ENCODE results near the gene LIF.
A peak's percentile ranks its signal among the peaks of the same experiment; 100 is the strongest.

LIF gene

DNA sequence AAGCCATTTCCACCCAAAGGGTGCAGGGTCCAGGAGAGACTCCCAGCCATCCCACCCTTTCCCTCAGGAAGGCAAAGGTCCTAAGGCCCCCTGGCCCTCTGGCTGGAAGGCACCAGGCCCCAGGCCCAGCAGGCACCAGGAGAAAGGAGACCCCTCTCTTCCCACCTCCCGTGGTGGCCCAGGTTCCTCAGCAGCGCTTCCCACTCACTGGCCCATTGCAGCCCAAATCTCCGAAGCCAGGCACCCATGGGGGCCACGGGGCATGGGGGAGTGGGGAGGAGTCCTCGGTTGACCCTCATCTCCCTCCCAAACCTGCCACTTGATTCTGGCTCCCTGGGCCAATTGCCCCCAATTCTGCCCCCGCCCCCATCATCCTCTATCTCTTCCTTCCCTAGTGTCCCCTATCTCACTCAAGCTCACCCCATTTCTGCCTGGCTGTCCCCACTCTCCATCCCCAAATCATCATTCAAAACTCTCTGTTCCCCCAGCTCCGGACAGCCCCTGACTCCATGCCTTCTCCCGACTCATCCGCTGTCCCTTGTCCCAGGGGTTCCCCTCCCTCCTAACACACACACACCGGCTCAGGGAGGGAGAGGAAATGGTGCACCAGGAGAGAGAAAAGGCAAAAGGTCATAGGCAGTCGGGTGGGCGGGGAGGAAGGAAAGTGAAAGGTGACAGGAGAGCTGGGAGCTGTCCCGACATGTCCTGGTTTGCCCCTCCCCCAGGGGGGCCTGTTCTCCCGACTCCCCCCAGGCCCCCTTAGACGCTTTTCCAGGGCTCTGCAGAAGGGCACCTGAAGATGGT, 1.2 kb downstream of the LIF start:
- Mint-ChIP-seq H3K9me3 (no peaks in the 10 kb centered on the region), H3K4me1 (peaks cover 56% of the 10 kb centered on the region), H3K27me3 (ENCODE audit: low read depth) (peaks cover 49% of the 10 kb centered on the region), H3K4me3 (peak overlapping the region; percentile 79 to 90 (median 83)), H3K27ac (peak overlapping the region in 1 of 3 experiments; percentile 12), H3K36me3 (ENCODE audit: low read depth) (no peaks in the 10 kb centered on the region)
- TF ChIP-seq, protein P1, sequence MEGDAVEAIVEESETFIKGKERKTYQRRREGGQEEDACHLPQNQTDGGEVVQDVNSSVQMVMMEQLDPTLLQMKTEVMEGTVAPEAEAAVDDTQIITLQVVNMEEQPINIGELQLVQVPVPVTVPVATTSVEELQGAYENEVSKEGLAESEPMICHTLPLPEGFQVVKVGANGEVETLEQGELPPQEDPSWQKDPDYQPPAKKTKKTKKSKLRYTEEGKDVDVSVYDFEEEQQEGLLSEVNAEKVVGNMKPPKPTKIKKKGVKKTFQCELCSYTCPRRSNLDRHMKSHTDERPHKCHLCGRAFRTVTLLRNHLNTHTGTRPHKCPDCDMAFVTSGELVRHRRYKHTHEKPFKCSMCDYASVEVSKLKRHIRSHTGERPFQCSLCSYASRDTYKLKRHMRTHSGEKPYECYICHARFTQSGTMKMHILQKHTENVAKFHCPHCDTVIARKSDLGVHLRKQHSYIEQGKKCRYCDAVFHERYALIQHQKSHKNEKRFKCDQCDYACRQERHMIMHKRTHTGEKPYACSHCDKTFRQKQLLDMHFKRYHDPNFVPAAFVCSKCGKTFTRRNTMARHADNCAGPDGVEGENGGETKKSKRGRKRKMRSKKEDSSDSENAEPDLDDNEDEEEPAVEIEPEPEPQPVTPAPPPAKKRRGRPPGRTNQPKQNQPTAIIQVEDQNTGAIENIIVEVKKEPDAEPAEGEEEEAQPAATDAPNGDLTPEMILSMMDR (IDR thresholded peaks at IDR 0.05; ENCODE audit: unreplicated experiment in 3 of 3): no peak

DNA sequence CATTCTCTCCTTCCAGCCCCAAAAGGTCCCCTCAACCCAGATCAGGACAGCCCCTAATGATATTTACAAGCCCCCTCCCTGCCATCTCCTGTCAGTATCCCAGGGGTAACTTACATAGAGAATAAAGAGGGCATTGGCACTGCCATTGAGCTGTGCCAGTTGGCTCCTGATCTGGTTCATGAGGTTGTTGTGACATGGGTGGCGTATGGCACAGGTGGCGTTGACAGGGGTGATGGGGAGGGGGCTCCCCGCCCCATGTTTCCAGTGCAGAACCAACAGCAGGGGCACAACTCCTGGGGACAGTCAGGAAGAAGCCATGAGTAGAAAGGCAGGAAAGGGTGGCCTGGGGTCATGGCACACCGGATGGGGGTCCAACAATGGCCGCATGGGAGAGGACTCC, 1.9 kb downstream of the LIF start:
- H3K27me3 Mint-ChIP-seq (ENCODE audit: low read depth): peaks cover 49% of the 10 kb centered on the region
- no peaks in the 10 kb centered on the region for H3K36me3 Mint-ChIP-seq (ENCODE audit: low read depth)
- H3K27ac Mint-ChIP-seq: peak overlapping the region in 2 of 3 experiments; percentile 12 to 61
- H3K9me3 Mint-ChIP-seq: no peaks in the 10 kb centered on the region
- TF ChIP-seq, protein P1 (IDR thresholded peaks at IDR 0.05; ENCODE audit: unreplicated experiment in 3 of 3): no peak
- peak overlapping the region; percentile 59 to 79 (median 76) for H3K4me3 Mint-ChIP-seq
- H3K4me1 Mint-ChIP-seq: peaks cover 52% of the 10 kb centered on the region

DNA sequence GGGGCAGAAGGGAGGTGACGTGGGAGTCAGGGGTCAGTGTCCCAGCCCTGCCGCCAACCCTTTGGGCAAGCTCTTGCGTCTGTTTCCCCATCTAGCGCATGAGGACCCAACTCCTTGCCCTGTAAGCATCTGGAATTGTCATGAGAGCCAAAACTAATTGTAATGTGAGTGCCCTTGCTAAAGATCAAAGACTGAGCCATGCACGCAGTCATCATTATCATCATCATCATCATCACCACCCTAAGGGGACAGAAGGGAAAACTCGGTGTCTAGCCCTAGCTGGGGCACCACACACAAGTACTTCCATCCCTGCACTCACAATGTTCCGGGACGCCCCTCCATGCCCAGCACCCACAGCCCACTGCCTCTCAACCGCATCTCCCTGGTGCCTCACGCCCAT, 2.5 kb downstream of the LIF start:
- Mint-ChIP-seq H3K27me3 (ENCODE audit: low read depth) (peaks cover 45% of the 10 kb centered on the region), H3K36me3 (ENCODE audit: low read depth) (no peaks in the 10 kb centered on the region), H3K4me3 (peak overlapping the region; percentile 7 to 69 (median 68))

DNA sequence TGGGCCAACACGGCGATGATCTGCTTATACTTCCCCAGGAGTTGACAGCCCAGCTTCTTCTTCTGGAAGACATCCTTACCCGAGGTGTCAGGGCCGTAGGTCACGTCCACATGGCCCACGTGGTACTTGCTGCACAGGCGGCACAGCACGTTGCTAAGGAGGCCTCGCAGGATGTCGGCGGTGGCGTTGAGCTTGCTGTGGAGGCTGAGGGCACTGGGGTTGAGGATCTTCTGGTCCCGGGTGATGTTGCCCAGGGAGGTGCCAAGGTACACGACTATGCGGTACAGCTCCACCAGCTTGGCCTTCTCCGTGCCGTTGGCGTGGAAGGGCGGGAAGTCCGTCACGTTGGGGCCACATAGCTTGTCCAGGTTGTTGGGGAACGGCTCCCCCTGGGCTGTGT, 2.9 kb downstream of the LIF start:
- TF ChIP-seq, protein P1 (IDR thresholded peaks at IDR 0.05; ENCODE audit: unreplicated experiment in 3 of 3): no peak
- H3K36me3 Mint-ChIP-seq (ENCODE audit: low read depth): no peaks in the 10 kb centered on the region
- peak overlapping the region in 1 of 3 experiments; percentile 12 for H3K27ac Mint-ChIP-seq
- H3K27me3 Mint-ChIP-seq (ENCODE audit: low read depth): peaks cover 43% of the 10 kb centered on the region
- peaks cover 56% of the 10 kb centered on the region for H3K4me1 Mint-ChIP-seq
- H3K9me3 Mint-ChIP-seq: no peaks in the 10 kb centered on the region
- H3K4me3 Mint-ChIP-seq: peak overlapping the region in 2 of 3 experiments; percentile 7 to 16

More for the DNA sequence above, 2.5 kb downstream of the LIF start:
- no peaks in the 10 kb centered on the region for H3K9me3 Mint-ChIP-seq
- peaks cover 54% of the 10 kb centered on the region for H3K4me1 Mint-ChIP-seq
- peak overlapping the region in 2 of 3 experiments; percentile 12 to 61 for H3K27ac Mint-ChIP-seq
- TF ChIP-seq, protein P1 (IDR thresholded peaks at IDR 0.05; ENCODE audit: unreplicated experiment in 3 of 3): no peak

DNA sequence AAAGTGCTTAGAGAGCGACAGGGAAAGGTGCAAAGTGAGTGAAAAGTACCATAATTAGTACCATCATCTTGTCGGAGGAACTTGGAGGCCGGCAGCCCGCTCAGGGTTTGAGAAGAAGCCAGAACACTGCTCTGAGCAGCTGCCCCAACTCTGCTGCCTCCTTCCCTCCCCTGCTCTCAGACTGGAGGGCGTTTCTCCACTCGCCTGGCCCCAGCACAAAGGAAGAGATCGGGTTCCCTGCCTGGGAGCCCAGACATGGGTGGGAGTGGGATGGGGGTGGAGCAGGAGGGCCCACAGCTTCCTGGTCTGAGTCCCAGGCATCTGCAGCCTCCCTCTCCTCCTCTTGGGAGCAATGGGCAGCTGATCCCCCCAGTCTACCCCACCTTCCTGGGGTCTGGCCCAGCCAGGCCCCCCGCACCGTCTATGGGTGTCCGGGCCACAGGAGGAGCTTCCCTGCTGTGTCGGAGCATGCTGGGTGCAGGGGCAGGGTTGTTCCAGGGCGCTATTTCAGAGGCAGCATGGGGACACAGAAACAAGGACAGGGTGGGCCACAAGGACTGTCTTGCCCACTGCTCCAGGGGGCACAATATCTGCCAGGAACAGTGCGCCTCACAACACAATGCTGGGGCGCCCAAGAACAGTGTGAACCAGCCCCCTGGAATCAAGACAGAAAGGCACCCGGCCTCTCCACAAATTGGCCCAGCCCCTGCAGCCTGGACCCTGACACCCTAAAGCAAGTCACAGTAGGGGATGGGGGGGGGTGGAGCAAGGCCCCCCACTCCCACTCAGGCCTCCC, 4.8 kb downstream of the LIF start:
- TF ChIP-seq, protein P1 (IDR thresholded peaks at IDR 0.05; ENCODE audit: unreplicated experiment in 3 of 3): no peak
- H3K36me3 Mint-ChIP-seq (ENCODE audit: low read depth): no peaks in the 10 kb centered on the region
- no peaks in the 10 kb centered on the region for H3K9me3 Mint-ChIP-seq
- peak overlapping the region; percentile 60 to 91 (median 88) for H3K27ac Mint-ChIP-seq
- H3K4me3 Mint-ChIP-seq: peak overlapping the region in 2 of 3 experiments; percentile 40 to 45
- peaks cover 62% of the 10 kb centered on the region for H3K4me1 Mint-ChIP-seq
- H3K27me3 Mint-ChIP-seq (ENCODE audit: low read depth): peaks cover 24% of the 10 kb centered on the region

All from nephron (organoid).